HG02973 (cell line): ENCODE measurements around the gene SHISA7.

Source experiments
- ATAC-seq: cut with Tn5 transposase; IDR thresholded peaks from one replicate; pipeline ENCODE4 v1.9.1; 2021; ENCODE audit warnings: moderate library complexity; ENCODE audit not compliant: unreplicated experiment

SHISA7 gene

GRCh38 chr19:55464039-55464661, 21.1 kb upstream of the SHISA7 start:
- ATAC-seq = no peak

- no peak for ATAC-seq
Observed at GRCh38 chr19:55463583-55464031, 20.5 kb upstream of the SHISA7 start.

GRCh38 chr19:55462722-55463121, 19.6 kb upstream of the SHISA7 start:
- ATAC-seq = no peak

- no peak for ATAC-seq
Observed at GRCh38 chr19:55461974-55462626, 19.0 kb upstream of the SHISA7 start.

GRCh38 chr19:55461259-55461973, 18.3 kb upstream of the SHISA7 start, which contains the start of gene ISOC2:
Gene ISOC2, minus strand, starts transcription at chr19:55461642. Its CDS starts 5,156 bp downstream, at chr19:55456486.
- peak; percentile 87 for ATAC-seq

DNA sequence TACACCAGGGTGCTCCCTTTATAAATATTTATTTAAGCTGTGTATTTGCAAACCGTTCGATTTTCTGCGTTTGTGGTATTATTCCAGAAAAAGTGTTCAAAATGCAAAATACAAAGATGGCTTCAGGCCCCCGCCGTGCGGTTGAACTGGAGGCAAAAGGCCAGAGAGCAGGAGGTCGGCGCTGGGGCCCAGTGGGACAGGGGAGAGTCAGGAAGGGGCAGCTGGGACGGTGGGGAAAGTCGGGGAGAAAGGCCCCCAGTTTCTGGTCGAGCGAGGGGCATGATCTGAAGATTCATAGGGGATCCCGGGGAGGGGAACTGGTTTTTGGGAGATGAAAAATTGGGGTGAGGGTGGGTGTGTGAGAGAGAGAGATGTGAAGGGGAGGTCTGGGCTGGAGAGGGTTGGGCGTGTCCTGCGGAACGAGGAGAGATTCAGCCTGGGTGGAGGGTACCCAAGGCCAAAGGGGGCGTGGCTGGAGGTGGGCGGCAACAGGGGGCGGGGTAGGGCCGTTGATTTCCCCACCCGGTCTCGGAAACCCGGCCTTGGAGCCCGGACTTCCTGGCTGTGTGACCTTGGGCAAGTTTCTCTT, 17.7 kb upstream of the SHISA7 start:
- no peak for ATAC-seq

- ATAC-seq = no peak
Observed at GRCh38 chr19:55459950-55460657, 17.0 kb upstream of the SHISA7 start.

DNA sequence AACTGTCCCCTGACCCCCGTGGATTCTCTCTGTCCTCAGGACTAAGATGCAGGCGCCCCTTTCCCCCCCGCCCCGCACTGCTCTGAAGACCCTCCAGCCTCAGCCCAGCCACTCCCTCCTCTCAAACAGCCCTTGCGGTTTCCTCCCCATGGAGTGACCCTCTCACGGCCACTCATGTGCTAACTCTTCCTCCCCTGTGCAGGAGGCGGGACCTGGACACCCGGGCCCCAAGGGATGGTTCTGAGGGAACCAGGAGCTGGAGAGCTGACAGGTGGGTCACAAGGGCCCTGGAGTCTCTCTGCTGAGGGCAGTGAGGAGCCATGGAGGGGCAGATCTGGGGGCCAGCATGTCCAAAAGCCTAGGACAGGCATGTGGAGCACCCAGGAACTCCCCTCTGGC, 16.4 kb upstream of the SHISA7 start:
- ATAC-seq = no peak

GRCh38 chr19:55457683-55458457, 14.8 kb upstream of the SHISA7 start:
- ATAC-seq = no peak

DNA sequence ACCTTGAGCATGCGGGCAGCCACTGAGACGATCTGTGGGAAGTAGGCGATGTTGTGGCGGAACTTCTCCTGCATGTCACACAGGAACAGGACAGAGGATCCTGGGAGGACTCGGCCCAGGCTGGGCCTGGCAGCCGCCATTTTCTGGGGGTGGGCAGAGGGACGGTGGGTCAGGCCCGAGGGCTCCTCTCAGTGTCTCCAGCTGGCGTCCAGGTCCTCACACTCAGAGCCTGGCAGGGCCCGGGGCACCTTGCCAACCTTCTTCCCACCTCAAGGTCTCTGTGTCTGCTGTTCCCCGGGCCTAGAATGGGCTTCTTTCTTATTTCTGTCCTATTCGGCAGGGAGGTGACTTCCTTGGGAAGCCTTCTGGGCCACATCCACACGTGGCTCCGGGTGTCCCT, 13.2 kb upstream of the SHISA7 start:
- no peak for ATAC-seq

- no peak for ATAC-seq
Observed at GRCh38 chr19:55455576-55456235, 12.6 kb upstream of the SHISA7 start.

GRCh38 chr19:55454787-55455243, 11.7 kb upstream of the SHISA7 start:
- no peak for ATAC-seq

- no peak for ATAC-seq
Observed at GRCh38 chr19:55453511-55454260, 10.6 kb upstream of the SHISA7 start.

GRCh38 chr19:55452749-55453346, 9.7 kb upstream of the SHISA7 start:
- ATAC-seq = no peak

GRCh38 chr19:55451965-55452748, 9.1 kb upstream of the SHISA7 start:
- no peak for ATAC-seq

DNA sequence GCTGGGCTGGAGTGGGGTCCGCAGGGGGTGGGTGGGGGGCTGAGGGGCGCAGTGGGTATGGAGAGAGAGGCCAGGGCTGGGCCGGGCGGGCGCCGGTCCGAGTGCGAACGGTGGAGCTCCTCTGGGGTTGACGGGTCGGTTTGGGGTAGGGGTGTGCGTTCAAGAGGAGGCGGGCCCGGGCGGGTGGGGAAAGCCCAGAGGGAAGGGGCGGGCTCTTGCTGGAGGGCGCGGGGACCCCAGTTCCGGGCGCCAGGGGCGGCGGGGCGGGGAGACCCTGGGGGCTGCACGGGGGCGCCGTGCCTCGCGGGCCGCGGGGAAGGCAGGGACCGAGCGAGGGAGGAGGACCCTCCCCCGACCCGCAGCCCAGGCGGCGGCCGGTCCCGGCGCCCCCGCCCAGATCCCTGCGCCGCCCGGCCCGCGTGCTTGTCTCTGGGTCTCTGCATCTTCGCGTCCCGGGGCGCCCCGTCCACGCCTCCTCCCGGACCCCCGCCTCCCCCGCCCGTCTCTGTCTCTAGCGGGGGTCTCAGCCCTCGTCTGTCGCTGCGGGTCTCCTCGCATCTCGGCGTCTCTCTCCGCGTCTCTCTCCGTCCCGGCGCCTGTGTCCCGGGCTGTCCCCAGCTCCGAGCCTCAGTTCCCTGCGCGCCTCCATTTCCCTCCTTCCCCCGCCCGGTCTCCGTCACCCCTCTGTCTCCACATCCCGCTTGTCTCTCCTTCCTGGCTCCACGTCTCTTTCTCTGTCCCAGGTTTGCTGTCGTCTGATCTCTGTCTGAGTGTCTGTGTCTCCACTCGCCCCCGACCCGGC, 8.3 kb upstream of the SHISA7 start:
- no peak for ATAC-seq

DNA sequence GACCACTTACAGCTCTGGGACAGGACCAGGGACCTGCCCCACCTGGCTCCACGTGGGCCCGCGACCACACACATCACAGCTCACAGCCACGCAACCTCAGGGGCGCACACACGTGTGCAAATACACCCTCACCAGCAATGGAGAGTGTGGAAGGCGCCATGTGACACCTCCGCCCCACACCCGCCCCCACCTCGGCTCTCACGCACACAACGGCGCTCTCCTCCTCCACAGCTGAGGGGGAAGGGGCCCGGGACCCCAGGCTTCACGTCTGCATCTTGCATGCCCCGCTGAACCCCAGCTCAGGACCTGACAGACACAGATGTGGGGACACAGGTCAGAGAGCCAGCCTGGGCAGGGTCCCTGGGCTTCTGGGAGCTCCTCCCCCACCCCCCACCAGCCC, 6.4 kb upstream of the SHISA7 start:
- no peak for ATAC-seq
